Urinary bladder (tissue), 4 donors: ENCODE measurements around the gene MEP1B. TPM values are rescaled to one million over a fixed set of nuclear protein-coding genes. Genes with fewer than 3 reads are reported as not detected.
"Not testable (repeated sequence)": the region's sequence is repeated elsewhere in the genome, so short reads cannot be mapped to it uniquely, and the experiment has no call there.

Experiments used
- DNase-seq: peaks from one replicate; pipeline ENCODE4 v3.0.0-alpha.2; 2015; ENCODE audit errors: extremely low spot score
- H3K27ac ChIP-seq: one replicate; pipeline ENCODE4 v1.5.1; 2013; ENCODE audit warnings: low read depth, mild to moderate bottlenecking, moderate library complexity
- H3K36me3 ChIP-seq: one replicate; pipeline ENCODE4 v1.6.1; 2013; ENCODE audit warnings: mild to moderate bottlenecking, moderate library complexity; ENCODE audit not compliant: insufficient read depth
- H3K4me1 ChIP-seq: one replicate; pipeline ENCODE4 v1.6.1; 2013; ENCODE audit warnings: mild to moderate bottlenecking, moderate library complexity; ENCODE audit not compliant: insufficient read depth
- H3K4me3 ChIP-seq: one replicate; pipeline ENCODE4 v1.5.1; 2013; ENCODE audit warnings: low read depth, low read length
- WGBS: extraction: QIAGEN DNeasy Blood & Tissue Kit; methylation state at CpG from one replicate; pipeline ENCODE4 v1.1.7; 2013; 5-methylcytosine and 5-hydroxymethylcytosine counted together
- polyA plus RNA-seq: library from polyadenylated mRNA; stranded (reverse); fragments of 200-250 nt; gene quantifications from one replicate; pipeline ENCODE4 v1.2.3, GENCODE V29; 2013
- total RNA-seq: library from RNA; depleted of rRNA; stranded (reverse); fragments of >200 nt; gene quantifications from one replicate; pipeline ENCODE4 v1.2.3, GENCODE V29; 2014
- donor health status: healthy with polysubstance abuse.
- donor health status: healthy.

The MEP1B gene
- total RNA-seq = 0.11 TPM
- not detected for polyA plus RNA-seq

DNA sequence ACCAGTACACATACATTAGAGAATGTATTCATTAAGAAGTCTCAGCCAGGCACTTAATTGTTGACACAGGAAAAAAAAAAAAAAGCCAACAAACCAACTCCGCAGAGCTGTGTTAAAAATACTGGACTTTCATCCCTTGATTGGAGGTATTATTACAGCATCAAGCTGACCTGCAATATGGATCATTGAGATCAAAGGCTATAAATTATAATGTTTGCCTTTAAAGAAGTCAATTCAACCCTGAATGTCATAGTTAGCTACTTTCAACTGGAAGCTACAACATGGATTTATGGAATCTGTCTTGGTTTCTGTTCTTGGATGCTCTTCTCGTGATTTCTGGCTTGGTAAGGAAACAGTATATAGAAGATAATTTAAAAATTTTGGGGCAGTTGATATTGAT lies at the start of gene MEP1B:
Gene MEP1B, plus strand, starts transcription at position 250 of the 400 bp plus-strand sequence. Its CDS starts 32 bp downstream, at position 282.
- Histone ChIP-seq H3K4me3 (no peak within 1 kb of the TSS), H3K4me1 (peaks cover 1% of the 10 kb centered on the region), H3K36me3 (no peaks in the 10 kb centered on the region), H3K27ac (no peak within 1 kb of the TSS)
- 81% methylated on average over 2 of the region's 2 CpGs for WGBS
- DNase-seq = no peak

DNA sequence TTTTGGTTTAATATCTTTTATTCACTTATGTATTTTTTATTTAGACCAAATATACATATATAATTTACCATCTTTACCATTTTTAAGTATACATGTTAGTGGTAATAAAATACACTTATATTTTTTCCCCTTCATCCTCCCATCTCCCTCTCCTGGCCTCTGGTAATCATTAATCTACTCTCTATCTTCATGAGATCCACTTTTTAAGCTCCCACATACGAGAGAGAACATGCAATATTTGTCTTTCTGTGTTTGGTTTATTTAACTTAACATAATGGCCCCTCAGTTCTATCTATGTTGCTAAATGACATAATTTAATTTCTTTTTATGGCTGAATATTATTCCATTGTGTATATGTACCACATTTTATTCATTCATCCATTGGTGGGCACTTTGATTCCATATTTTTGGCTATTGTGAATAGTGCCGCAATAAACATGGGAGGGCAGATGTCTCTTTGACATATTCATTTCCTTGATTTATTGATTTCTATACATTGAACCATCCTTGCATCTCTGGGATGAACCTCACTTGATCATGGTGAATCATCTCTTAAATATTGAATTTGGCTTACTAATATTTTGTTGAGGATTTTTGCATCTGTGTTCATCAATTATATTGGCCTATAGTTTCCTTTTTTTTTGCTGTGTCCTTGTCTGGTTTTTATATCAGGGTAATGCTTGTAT lies 41.5 kb upstream of the MEP1B start:
- H3K27ac ChIP-seq = no peak overlapping the region
- DNase-seq = no peak
- 82% methylated on average over 2 of the region's 2 CpGs for WGBS
- H3K36me3 ChIP-seq = no peaks in the 10 kb centered on the region
- H3K4me3 ChIP-seq = no peak overlapping the region
- H3K4me1 ChIP-seq = no peaks in the 10 kb centered on the region

DNA sequence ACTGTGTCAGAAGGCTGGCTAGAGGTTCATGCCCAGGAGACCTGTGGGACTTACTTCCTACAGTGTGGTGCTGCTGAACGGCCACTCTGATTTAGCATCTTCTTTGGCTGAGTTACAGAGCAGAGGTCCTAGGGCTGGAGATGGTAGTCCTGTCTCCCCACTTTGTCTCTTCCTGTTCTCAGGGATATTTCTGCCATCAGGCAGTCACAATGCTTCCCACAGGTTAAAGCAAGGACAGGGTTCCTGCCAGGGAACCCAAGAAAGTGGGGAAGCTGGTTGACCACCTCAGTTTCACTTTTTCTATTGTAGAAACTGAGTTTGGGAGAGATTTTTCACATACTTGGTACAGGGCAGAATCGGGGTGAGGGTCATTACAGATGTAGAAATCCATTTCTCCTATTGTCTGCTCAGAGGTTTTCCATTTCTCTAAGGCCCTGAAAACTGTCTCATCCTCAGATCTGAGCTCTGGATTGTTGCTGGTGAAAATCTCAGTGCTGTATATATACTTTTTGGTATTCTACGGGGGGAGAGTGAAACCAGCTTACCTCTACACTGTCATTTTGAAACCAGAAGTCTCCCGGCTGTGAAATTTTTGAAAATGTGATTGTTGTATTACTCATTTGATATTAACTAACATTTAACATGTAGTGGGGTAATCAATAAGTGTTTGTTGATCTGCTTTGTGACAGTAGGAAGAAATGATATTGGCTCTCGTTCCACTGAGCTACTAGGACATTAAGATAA lies 37.0 kb upstream of the MEP1B start:
- no peak for DNase-seq
- Histone ChIP-seq H3K27ac (no peak overlapping the region), H3K4me3 (no peak overlapping the region), H3K4me1 (no peaks in the 10 kb centered on the region), H3K36me3 (no peaks in the 10 kb centered on the region)
- 82% methylated on average over 5 of the region's 5 CpGs for WGBS

DNA sequence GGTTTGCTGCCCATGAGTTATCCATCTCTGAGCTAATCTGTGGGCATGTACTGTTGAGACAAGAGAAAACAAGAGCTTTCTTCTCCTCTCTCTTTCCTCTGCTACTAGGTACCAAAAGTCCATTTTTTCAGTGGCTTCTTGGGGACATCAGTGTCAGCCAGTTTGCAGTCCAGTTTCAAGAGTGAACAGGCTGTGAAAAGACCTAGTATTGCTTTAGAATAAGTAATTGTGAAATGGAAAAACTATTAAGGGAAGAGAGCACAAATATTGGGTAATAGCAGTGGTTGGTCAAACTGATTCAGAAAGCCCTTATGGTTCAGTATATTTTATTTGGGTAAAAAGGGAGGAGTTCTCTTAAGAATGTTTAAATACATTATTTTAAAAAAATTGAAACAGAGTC lies 33.0 kb upstream of the MEP1B start:
- no peaks in the 10 kb centered on the region for H3K4me1 ChIP-seq
- no peak for DNase-seq
- H3K4me3 ChIP-seq = no peak overlapping the region
- no peaks in the 10 kb centered on the region for H3K36me3 ChIP-seq
- H3K27ac ChIP-seq = no peak overlapping the region

DNA sequence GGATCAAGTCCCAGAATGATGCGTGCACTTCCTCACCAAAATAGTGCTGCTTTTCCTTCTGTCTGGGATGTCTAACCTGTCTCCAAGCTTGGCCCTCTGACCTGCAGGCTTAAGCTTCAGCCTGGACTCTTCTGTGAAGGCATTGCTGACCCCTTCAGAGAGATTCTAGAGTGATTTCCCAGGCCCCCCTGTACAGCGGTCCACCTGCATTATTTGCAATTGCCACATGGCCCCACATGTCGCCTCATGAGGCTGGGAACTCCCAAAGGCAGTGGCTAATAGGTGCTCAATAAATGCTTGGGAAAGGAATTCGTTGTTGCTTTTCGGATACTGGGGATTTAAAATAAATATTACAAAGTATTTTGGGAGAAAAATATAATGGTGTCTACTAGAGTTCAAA lies 32.3 kb upstream of the MEP1B start:
- DNase-seq = no peak
- no peak overlapping the region for H3K27ac ChIP-seq
- H3K4me1 ChIP-seq = no peaks in the 10 kb centered on the region
- 68% methylated on average over 5 of the region's 5 CpGs for whole genome bisulfite sequencing
- H3K4me3 ChIP-seq = no peak overlapping the region
- no peaks in the 10 kb centered on the region for H3K36me3 ChIP-seq

DNA sequence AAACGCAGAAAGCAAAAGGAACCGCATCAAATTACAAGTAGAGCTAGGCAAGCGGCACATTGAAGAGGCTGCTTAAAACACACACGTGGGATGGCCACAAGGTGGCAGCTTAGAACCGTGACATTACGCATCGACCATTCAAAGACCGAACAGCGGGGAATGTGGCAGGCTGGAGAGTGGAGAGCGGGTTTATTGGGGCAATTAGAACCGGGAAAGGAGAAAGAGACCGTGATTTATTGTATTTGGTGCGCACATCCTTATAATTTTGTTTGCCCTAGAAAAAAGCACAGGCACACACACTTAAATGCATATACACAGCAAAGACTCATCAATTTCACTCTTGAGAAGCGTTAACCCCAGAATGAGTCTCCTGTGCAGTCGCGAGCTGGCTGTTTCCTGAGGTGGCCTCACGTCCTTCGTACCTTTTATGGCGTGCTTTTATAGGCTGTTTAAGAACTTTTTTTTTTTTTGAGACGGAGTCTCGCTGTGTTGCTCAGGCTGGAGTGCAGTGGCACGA lies 31.7 kb upstream of the MEP1B start:
- Histone ChIP-seq H3K27ac (no peak overlapping the region), H3K36me3 (no peaks in the 10 kb centered on the region), H3K4me3 (no peak overlapping the region), H3K4me1 (no peaks in the 10 kb centered on the region)
- 1% methylated on average over 22 of the region's 22 CpGs for WGBS
- peak; percentile 87 for DNase-seq

DNA sequence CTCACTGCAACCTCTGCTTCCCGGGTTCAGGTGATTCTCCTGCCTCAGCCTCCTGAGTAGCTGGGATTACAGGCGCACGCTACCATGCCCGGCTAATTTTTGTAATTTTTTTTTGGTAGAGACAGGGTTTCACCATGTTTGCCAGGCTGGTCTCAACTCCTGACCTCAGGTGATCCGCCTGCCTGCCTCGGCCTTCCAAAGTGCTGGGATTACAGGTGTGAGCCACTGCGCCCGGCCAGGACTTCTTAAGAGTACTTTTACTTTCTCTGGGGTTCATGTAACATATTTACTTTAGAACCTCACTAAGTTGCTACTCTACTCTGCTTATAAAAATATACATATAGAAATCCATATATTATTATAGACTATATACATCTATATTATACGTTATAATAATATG lies 31.2 kb upstream of the MEP1B start:
- not testable (repeated sequence) for H3K4me3 ChIP-seq, H3K27ac ChIP-seq, H3K36me3 ChIP-seq, H3K4me1 ChIP-seq, DNase-seq
- WGBS = 64% methylated on average over 9 of the region's 9 CpGs

DNA sequence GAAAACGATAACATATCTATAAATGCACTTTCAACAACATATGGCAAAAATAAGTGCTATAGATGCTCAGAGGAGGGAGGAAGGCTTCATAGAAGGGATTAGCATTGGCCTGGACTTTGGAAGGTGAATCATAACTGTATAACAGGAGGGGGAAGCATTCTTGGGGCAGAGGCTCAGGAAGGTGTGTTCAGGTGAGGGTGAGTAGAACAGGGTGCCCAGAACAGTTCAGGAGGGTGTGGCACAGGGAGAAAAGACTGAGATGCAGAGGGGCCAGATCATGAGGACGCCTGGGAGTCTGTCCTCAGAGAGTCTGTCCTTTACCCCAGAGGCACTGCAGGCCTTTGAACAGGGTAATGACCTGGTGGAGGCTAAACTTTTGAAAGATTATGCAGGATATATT lies 29.3 kb upstream of the MEP1B start:
- H3K36me3 ChIP-seq = no peaks in the 10 kb centered on the region
- no peak overlapping the region for H3K27ac ChIP-seq
- H3K4me1 ChIP-seq = no peaks in the 10 kb centered on the region
- 82% methylated on average over 2 of the region's 2 CpGs for WGBS
- no peak for DNase-seq
- H3K4me3 ChIP-seq = no peak overlapping the region

DNA sequence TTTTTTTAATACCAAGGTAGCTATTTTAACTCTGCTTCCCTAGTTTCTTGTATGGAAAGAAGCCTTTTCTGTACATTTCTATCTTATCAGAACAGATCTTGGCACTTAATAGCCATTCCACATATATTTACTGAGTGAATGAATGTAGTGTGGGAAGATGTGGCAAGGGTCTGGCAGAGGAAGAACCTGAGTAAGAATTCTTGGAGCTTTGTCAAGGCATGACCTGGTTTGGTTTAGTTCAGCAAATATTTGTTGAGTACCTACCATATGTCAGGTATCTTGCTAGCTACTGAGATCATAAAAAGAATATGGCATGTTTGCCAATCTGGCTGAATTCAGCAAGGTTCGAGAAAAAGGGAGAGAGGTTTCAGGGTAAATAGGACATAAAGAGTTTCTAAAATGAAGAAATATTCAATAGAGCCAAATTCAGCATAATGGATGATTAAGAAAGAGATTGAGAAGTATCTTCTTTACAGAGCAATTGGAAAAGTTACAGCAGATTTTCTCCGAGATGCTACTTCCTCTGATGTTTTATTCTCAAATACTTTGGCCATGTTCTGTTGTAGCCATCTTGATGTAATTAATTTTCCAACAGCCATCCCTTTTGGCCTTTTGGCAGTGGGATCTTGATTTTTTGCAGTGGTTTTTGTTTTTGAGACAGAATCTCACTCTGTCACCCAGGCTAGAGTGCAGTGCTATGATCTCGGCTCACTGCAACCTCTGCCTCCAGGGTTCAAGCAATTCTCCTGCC lies 21.7 kb upstream of the MEP1B start:
- DNase-seq = no peak
- Histone ChIP-seq H3K27ac (no peak overlapping the region), H3K36me3 (no peaks in the 10 kb centered on the region), H3K4me1 (no peaks in the 10 kb centered on the region), H3K4me3 (no peak overlapping the region)
- 73% methylated on average over 3 of the region's 3 CpGs for WGBS

DNA sequence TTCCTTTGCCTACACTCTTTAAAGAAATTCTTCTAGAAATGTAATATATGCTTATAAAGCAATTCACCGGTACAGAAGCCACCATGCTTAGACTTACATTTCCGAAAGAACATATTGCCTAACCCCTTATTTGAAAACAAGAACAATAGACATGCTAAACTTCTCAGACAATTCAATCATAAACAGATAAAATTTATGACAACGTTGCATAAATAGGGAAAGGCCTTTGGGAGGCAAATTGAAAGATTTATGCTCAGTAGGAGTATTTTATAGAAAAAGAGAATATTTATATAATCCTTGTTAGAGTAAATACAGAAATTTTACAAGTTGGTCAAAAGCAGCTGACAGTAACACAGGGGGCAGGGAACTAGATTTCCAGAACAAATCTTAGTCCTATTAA lies 16.2 kb upstream of the MEP1B start:
- no peaks in the 10 kb centered on the region for H3K36me3 ChIP-seq
- 54% methylated on average over 3 of the region's 3 CpGs for WGBS
- no peaks in the 10 kb centered on the region for H3K4me1 ChIP-seq
- H3K4me3 ChIP-seq = no peak overlapping the region
- no peak overlapping the region for H3K27ac ChIP-seq
- no peak for DNase-seq

DNA sequence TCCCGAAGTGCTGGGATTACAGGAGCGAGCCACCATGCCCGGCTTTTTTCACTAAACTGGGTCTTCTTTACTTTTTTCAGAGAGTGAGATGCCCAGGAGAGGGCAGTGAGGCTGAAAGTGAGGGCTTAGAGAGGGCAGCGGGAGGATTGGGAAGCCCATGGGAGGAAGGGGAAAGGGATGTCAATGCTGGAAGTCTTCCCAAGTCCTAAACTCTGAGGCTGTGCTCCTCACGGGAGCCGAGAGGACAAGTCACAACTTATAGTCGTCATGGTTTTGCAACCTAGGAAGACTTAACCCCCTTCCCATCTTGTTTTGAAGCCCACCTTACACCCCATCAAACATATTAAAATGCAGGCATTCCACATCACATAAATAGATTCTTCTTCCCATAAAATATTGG lies 15.1 kb upstream of the MEP1B start:
- no peak for DNase-seq
- Histone ChIP-seq H3K36me3 (no peaks in the 10 kb centered on the region), H3K4me3 (no peak overlapping the region), H3K4me1 (no peaks in the 10 kb centered on the region), H3K27ac (no peak overlapping the region)
- 82% methylated on average over 7 of the region's 7 CpGs for WGBS

DNA sequence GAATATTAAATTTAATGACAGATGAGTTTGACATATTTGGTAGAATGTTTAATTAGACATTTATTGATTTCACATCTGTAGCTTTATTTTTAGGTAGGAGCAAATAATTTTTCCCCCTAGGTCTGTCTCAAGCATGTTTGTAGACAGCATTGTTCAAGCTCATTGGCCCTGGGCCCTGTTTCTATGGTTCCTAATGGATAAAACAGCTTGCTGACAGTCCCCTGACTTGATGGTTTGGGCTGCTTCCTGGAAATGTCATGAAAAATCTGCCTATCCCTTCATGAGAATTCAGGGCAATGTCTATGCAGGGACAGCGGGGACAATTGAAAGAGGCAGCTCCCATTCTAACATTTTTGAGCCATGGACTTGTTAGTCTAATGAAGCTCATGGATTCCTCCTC lies 14.6 kb upstream of the MEP1B start:
- no peak for DNase-seq
- WGBS = 86% methylated on average over 1 of the region's 1 CpG
- H3K27ac ChIP-seq = no peak overlapping the region
- no peak overlapping the region for H3K4me3 ChIP-seq
- no peaks in the 10 kb centered on the region for H3K4me1 ChIP-seq
- H3K36me3 ChIP-seq = no peaks in the 10 kb centered on the region

DNA sequence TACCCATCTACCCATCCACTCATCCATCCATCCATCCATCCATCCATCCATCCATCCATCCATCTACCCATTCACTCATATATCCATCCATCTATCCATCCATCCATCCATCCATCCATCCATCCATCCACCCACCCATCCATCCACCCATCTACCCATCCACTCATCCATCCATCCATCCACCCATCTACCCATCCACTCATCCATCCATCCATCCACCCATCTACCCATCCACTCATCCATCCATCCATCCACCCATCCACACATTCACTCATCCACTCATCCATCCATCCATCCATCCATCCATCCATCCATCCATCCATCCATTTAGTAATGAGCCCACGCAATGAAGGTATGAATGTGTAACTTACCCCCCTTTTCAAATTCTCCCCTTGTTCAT lies 13.1 kb upstream of the MEP1B start:
- not testable (repeated sequence) for DNase-seq
- 99% methylated on average over 1 of the region's 1 CpG for WGBS

DNA sequence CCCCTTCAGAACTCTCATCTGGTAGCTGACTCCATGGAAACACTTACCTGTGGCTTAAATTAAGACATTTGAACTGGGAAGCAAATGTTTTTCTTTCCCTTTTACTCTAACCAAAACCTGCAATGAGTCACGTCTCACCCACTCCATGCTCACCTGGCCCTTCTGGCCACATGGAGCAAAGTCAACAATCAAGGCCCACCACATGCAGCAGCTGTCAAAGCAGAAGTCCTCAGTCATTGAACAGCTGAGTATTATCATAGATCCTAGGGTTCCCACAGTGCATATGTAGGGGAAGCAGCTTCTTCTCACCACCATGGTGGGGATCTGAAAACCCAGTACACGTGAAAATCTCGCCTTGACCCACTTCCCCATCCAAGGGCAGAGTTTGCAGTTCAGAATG lies 12.3 kb upstream of the MEP1B start:
- H3K27ac ChIP-seq = no peak overlapping the region
- no peaks in the 10 kb centered on the region for H3K4me1 ChIP-seq
- 74% methylated on average over 3 of the region's 3 CpGs for WGBS

More for the DNA sequence above, 13.1 kb upstream of the MEP1B start:
- H3K36me3 ChIP-seq, H3K4me1 ChIP-seq, H3K27ac ChIP-seq, H3K4me3 ChIP-seq: not testable (repeated sequence)

More for the DNA sequence above, 12.3 kb upstream of the MEP1B start:
- no peak for DNase-seq
- H3K4me3 ChIP-seq = no peak overlapping the region
- H3K36me3 ChIP-seq = no peaks in the 10 kb centered on the region
